Heart left ventricle (tissue), 16 donors: ENCODE results near the gene MEG3. TPM values are rescaled to one million over a fixed set of nuclear protein-coding genes. Genes with fewer than 3 reads are reported as not detected.

Experiments used
- ATAC-seq, 4 donors: fragments of 200-7000 bp; cut with Tn5 transposase; one replicate each; pipeline ENCODE4 v1.9.1; 2020 to 2022; ENCODE audit warnings: moderate library complexity in 4 of 4, mild to moderate bottlenecking in 3 of 4, moderate number of reproducible peaks in 1 of 4
- DNase-seq, 5 donors: peaks; one replicate each; pipeline ENCODE4 v3.0.0-alpha.2; 2020
- H3K27ac ChIP-seq, 12 donors: fragments of 200-600 bp; sonication (generic) in 4 of 12; one replicate each; pipeline versions ENCODE4 v1.5.0 to v1.8.0; 2016 to 2022; ENCODE audit warnings: mild to moderate bottlenecking in 2 of 12
- H3K27me3 ChIP-seq, 9 donors: fragments of 200-600 bp; sonication (generic) in 2 of 9; one replicate each; pipeline versions ENCODE4 v1.5.1 to v1.8.0; 2016 to 2022; ENCODE audit warnings: mild to moderate bottlenecking in 3 of 9
- H3K36me3 ChIP-seq, 9 donors: fragments of 200-600 bp; sonication (generic) in 2 of 9; one replicate each; pipeline versions ENCODE4 v1.5.0 to v1.8.0; 2018 to 2022; ENCODE audit warnings: mild to moderate bottlenecking in 2 of 9
- H3K4me1 ChIP-seq, 12 donors: fragments of 200-600 bp; sonication (generic) in 4 of 12; one replicate each; pipeline versions ENCODE4 v1.5.0 to v1.8.0; 2016 to 2022; ENCODE audit warnings: mild to moderate bottlenecking in 3 of 12
- H3K4me3 ChIP-seq, 12 donors: fragments of 200-600 bp; sonication (generic) in 4 of 12; one replicate each; pipeline versions ENCODE4 v1.5.0 to v1.8.0; 2017 to 2022; ENCODE audit warnings: mild to moderate bottlenecking in 9 of 12, moderate library complexity in 4 of 12
- H3K9me3 ChIP-seq, 12 donors: fragments of 200-600 bp; sonication (generic) in 4 of 12; one replicate each; pipeline versions ENCODE4 v1.5.0 to v1.8.0; 2016 to 2022; ENCODE audit warnings: mild to moderate bottlenecking in 1 of 12
- POLR2A ChIP-seq, 2 donors: fragments of 450-650 bp; IDR thresholded peaks; one replicate each; pipeline ENCODE4 v1.6.1; 2017; ENCODE audit warnings: antibody characterized with exemption in 2 of 2, mild to moderate bottlenecking in 2 of 2, moderate library complexity in 2 of 2
- WGBS, 4 donors: extraction: QIAGEN DNeasy Blood & Tissue Kit in 2 of 4; methylation state at CpG; one replicate each; pipeline versions ENCODE4 v1.1.5 to v1.1.7; 2013 to 2018; 5-methylcytosine and 5-hydroxymethylcytosine counted together
- intact Hi-C, 10 donors: fragments of 100-400 bp; cut with DNase I; formaldehyde crosslinking; loops; one replicate each; pipeline versions ENCODE4 v1.11.1 to v1.14.2; 2022
- polyA plus RNA-seq, 2 donors: library from polyadenylated mRNA; stranded (reverse); fragments of 200-250 nt; gene quantifications; one replicate each; pipeline ENCODE4 v1.2.3, GENCODE V29; 2013
- total RNA-seq, 9 donors: library from RNA; depleted of rRNA in 2 of 9; stranded (reverse); fragments of >200 nt in 2 of 9; fragmentation: NEBNext Ultra II Directional in 3 of 9; extraction: Animal tissue kit (Norgen Biotek cat#: 25700) in 3 of 9; gene quantifications; one replicate each; pipeline versions ENCODE4 v1.1.0 to v1.2.4, GENCODE V29; 2016 to 2023
- TF ChIP-seq, protein P1 (sequence below), 12 donors: fragments of 200-600 bp; sonication (generic) in 4 of 12; IDR thresholded peaks; one replicate each; pipeline versions ENCODE4 v1.5.0 to v1.8.0; 2018 to 2022; ENCODE audit warnings: antibody characterized with exemption in 12 of 12, mild to moderate bottlenecking in 5 of 12
- donor health status: ischemic (EF 13 %, LVEDD 7.1; RV severe dilation, severe dysfunction).
- donor health status: healthy with polysubstance abuse.
- donor health status: DM: no; HTN: yes; CAD: no.
- donor health status: DM: no; HTN: no; CAD: no.
- donor health status: ischemic (EF 25% LVEDD 6.9; RV normal size, moderate dysfunction).
- donor health status: ischemic (EF 25% LVEDD 5.7; RV mildly dilated, moderate dysfunction).
- donor health status: healthy.
- donor health status: DM: yes; HTN: yes; CAD: no.
- donor health status: ischemic (EF 35%, LVEDD 5.7; RV mildly dilated, moderate dysfunction).
- donor health status: nonischemic (EF 11% LVEDD 7.7; RV severe dilation, severe dysfunction).
- donor health status: DM: yes; HTN: yes; CAD: no.
- donor health status: PGD.
- donor health status: ischemic (EF 29% LVEDD 5.4; RV normal size, mild dysfunction).
- donor health status: nonischemic (EF 23%, LVEDD 6.1; RV moderate dilation, normal function).

The MEG3 gene
- total and polyA plus RNA-seq, 11 donors, result 3.6 to 37.7 (median 9.9) TPM

- Histone ChIP-seq H3K27ac (no peak overlapping the region), H3K4me3 (no peak overlapping the region), H3K9me3 (no peaks in the 10 kb centered on the region), H3K4me1 (no peaks in the 10 kb centered on the region), H3K36me3 (no peaks in the 10 kb centered on the region), H3K27me3 (peaks cover 0 to 2% (median 0%) of the 10 kb centered on the region in 9 donors)
- TF ChIP-seq, protein P1, sequence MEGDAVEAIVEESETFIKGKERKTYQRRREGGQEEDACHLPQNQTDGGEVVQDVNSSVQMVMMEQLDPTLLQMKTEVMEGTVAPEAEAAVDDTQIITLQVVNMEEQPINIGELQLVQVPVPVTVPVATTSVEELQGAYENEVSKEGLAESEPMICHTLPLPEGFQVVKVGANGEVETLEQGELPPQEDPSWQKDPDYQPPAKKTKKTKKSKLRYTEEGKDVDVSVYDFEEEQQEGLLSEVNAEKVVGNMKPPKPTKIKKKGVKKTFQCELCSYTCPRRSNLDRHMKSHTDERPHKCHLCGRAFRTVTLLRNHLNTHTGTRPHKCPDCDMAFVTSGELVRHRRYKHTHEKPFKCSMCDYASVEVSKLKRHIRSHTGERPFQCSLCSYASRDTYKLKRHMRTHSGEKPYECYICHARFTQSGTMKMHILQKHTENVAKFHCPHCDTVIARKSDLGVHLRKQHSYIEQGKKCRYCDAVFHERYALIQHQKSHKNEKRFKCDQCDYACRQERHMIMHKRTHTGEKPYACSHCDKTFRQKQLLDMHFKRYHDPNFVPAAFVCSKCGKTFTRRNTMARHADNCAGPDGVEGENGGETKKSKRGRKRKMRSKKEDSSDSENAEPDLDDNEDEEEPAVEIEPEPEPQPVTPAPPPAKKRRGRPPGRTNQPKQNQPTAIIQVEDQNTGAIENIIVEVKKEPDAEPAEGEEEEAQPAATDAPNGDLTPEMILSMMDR (IDR thresholded peaks at IDR 0.05), result no peak
- no peak for TF ChIP-seq POLR2A (IDR thresholded peaks at IDR 0.05)
- ATAC-seq (peak in 1 of 4 donors; percentile 45), DNase-seq (peak in 3 of 5 donors; percentile 15 to 29 (median 17))
- 69 to 75% (median 72%) methylated on average over 6 to 9 of the region's 9 CpGs for WGBS, 4 donors
- intact Hi-C loops, result no loop called here
These were observed 39.2 kb downstream of the MEG3 start for GRCh38 chr14:100864960-100865681.

DNA sequence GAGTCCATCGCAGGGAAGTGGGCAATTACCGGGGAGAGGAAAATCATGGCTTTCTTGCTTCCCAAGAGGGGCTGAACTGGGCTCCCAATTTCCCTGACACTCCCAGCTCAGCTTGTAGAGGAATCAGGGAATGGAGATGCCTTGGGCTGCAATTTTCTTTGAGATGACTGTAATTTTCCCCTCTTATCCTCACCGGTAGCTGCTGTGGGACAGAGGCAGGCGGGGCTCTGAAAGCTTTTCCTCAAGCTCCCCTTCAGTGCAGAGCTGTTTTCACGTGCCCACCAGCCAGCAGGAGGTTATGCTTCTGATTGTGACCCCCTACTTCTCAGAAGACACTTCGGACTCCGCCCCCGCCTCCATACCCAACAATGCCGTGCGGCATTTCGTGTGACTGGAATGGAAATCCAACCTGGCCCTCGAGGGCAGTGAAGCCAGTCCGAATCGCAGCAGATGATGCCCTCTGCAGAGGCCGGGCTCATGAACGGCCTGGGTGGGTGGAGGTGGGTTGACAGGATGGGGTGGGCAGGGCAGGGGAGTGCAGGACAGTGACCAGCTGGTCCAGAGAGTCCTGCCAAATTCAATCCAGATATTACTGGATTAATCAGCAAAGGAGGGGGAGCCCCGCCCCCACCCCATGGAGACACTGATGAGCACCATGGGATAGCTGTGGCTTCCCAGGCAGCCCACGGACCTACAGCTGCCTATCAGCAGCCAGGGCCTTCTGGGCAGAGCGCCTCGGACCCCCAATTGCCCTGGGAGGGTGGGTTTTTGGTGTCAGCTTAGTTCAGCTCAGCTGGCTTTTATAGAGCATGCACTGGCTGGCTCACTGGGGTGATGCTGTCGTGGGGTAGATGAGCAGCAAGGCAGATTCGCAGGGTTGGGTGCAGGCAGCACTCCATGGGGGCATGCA lies 40.0 kb downstream of the MEG3 start:
- no peaks in the 10 kb centered on the region for H3K9me3 ChIP-seq
- no peaks in the 10 kb centered on the region for H3K4me1 ChIP-seq
- no peaks in the 10 kb centered on the region for H3K27me3 ChIP-seq
- DNase-seq (peak in 3 of 5 donors; percentile 20 to 29 (median 24)), ATAC-seq (no peak)
- 81 to 87% (median 83%) methylated on average over 18 to 22 of the region's 22 CpGs for WGBS, 4 donors
- H3K4me3 ChIP-seq, result no peak overlapping the region
- no peak overlapping the region for H3K27ac ChIP-seq
- intact Hi-C loops, result no loop called here
- TF ChIP-seq, protein P1 (IDR thresholded peaks at IDR 0.05), result no peak
- TF ChIP-seq POLR2A (IDR thresholded peaks at IDR 0.05), result no peak
- H3K36me3 ChIP-seq, result no peaks in the 10 kb centered on the region

DNA sequence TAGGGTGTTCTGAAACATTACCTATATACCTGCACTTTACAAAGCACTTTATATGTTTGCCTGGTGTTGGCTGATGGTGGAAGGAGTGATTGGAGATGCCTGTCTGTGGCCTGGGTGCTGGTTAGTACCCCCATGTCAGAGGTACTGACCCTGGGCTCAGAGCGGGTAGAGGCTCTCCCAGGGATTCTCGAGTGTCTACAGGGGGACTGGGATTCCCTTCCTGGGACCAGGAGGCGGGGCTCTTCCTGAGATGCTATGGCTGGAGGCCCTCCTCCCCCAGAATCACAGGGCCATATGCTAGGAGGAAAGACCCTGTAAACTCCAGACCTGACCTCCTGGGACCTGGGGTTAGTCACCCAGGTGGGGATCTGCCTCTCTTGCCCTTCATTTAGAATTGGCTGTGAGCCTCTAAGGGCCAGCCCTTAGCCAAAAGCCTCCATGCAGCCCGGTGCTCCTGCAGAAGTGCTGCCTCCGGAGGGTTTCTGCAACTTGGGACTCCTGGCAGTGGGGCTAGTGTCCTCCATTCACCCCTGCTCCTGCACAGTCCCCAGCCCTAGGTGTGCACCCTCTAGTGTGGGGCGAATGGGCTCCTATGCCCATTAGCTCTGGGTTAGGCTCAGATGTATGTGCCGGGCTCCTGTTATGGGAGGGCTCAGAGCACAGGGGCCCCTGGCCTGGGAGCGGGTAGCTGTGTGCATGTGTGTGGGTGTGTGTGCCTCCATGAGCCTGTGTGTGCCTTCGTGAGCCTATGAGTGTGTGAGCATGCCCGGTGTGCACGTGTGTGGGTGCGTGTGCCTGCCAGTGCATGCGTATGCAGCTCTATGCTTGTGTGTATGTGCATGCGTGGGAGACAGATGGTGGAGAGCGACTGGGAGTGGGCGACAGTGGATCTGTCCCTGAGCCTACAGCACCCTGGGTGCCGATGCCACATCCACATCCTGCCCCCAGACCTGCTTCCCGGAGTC lies 41.0 kb downstream of the MEG3 start:
- ATAC-seq, result no peak
- H3K27ac ChIP-seq, result no peak overlapping the region
- no peaks in the 10 kb centered on the region for H3K4me1 ChIP-seq
- H3K4me3 ChIP-seq, result no peak overlapping the region
- DNase-seq, result peak in 3 of 5 donors; percentile 4 to 20 (median 18)
- intact Hi-C loops, result no loop called here
- 84 to 90% (median 86%) methylated on average over 18 of the region's 18 CpGs for WGBS, 4 donors
- H3K36me3 ChIP-seq, result no peaks in the 10 kb centered on the region
- no peaks in the 10 kb centered on the region for H3K9me3 ChIP-seq
- H3K27me3 ChIP-seq, result no peaks in the 10 kb centered on the region
- TF ChIP-seq, protein P1 (IDR thresholded peaks at IDR 0.05), result no peak
- no peak for TF ChIP-seq POLR2A (IDR thresholded peaks at IDR 0.05)
